ENCODE measurements around the gene PTK7. TPM values are rescaled to one million over a fixed set of nuclear protein-coding genes. Genes with fewer than 3 reads are reported as not detected.

The PTK7 gene
- total and polyA plus RNA-seq, 2 donors (not counting 3 experiments of a cell fraction or from before 2014, with no cell fraction given): 41.9 to 65.6 TPM

GRCh38 chr6:43187821-43188220 is 111.7 kb downstream of the PTK7 start:
- no peak for TF ChIP-seq MYC (IDR thresholded peaks at IDR 0.05; ENCODE audit: low read depth, low read length)
- TF ChIP-seq GATA2 (IDR thresholded peaks at IDR 0.05; ENCODE audit: insufficient read depth, insufficient read length, low read depth, low read length): no peak
- no peak for TF ChIP-seq MAX (IDR thresholded peaks at IDR 0.05; ENCODE audit: insufficient read depth, insufficient read length)
- no peak for TF ChIP-seq FOS (IDR thresholded peaks at IDR 0.05; ENCODE audit: borderline replicate concordance, insufficient read depth, low read length)
- TF ChIP-seq CTCF (IDR thresholded peaks at IDR 0.05; ENCODE audit: extremely low read depth in 1 of 2, insufficient read depth in 1 of 2, low read depth in 1 of 2, low read length in 2 of 2): no peak
- TF ChIP-seq POLR2A (IDR thresholded peaks at IDR 0.05; ENCODE audit: low read depth, low read length): no peak
- TF ChIP-seq POLR2AphosphoS5 (IDR thresholded peaks at IDR 0.05; ENCODE audit: insufficient read depth, low read depth, low read length): no peak
- no peak for TF ChIP-seq JUN (IDR thresholded peaks at IDR 0.05; ENCODE audit: borderline replicate concordance, insufficient read depth, insufficient read length, low read depth)
- no peak for TF ChIP-seq EZH2 (IDR thresholded peaks at IDR 0.05; ENCODE audit: borderline replicate concordance, low read depth, low read length, severe bottlenecking)
- no TSS peak for BruUV-seq (replicated peaks)
- peaks cover 3 to 22% of the 10 kb centered on the region in 2 experiments for H3K36me3 ChIP-seq (ENCODE audit: control insufficient read depth in 2 of 2, extremely low read depth in 1 of 2, insufficient read depth in 2 of 2, low read length in 2 of 2)
- peaks cover 7% of the 10 kb centered on the region for H3K4me1 ChIP-seq (ENCODE audit: control insufficient read depth, extremely low read depth, insufficient read depth, low read length)
- H3K27ac ChIP-seq (ENCODE audit: insufficient read depth, low read depth, low read length): no peak overlapping the region
- ChIA-PET CTCF (interaction anchor here (2.7 kb wide), 1 partner anchor 41 kb away, joined by 10 read pairs; the partner anchor contains the start of gene DNPH1), POLR2A (no interaction called here)
- H3K4me3 ChIP-seq (replicated peaks in 1 of 3; ENCODE audit: insufficient read depth in 1 of 3, low read depth in 1 of 3, low read length in 3 of 3): no peak overlapping the region
- no peak overlapping the region for H3K4me2 ChIP-seq (ENCODE audit: insufficient read depth, low read length)
- no peaks in the 10 kb centered on the region for H4K20me1 ChIP-seq (replicated peaks; ENCODE audit: control insufficient read depth, extremely low read depth, insufficient read depth, low read length)
- FAIRE-seq (no peak), DNase-seq (ENCODE audit: low read depth, low spot score) (no peak)
- H3K9me3 ChIP-seq (replicated peaks; ENCODE audit: control insufficient read depth, insufficient read depth, low read length): no peaks in the 10 kb centered on the region
- H3K79me2 ChIP-seq (ENCODE audit: control insufficient read depth, insufficient read depth, low read length): no peaks in the 10 kb centered on the region
- H3K27me3 ChIP-seq (ENCODE audit: control insufficient read depth in 2 of 2, insufficient read depth in 2 of 2, low read length in 2 of 2): no peaks in the 10 kb centered on the region
- H3K9ac ChIP-seq (replicated peaks; ENCODE audit: extremely low read depth, insufficient read depth, low read length): no peak overlapping the region
- H2AFZ ChIP-seq (ENCODE audit: low read depth, low read length): no peak overlapping the region
- dilution Hi-C loops (cut with MboI; ENCODE audit: extremely low pct_ligation_motif_present, low sequenced_read_pairs) (no loop called here), intact Hi-C loops (cut with micrococcal nuclease) (no loop called here)
- H3K9me1 ChIP-seq (replicated peaks; ENCODE audit: control insufficient read depth, extremely low read depth, insufficient read depth, low read length): no peaks in the 10 kb centered on the region
